ENCODE results near the gene MCAT. TPM values are rescaled to one million over a fixed set of nuclear protein-coding genes. Genes with fewer than 3 reads are reported as not detected.

MCAT gene
- total RNA-seq, 2 experiments from 2014 or later: 14.8 to 15.0 TPM

- ATAC-seq (no peak), DNase-seq (no peak)
- H3K4me1 Mint-ChIP-seq (ENCODE audit: low read depth): peaks cover 4% of the 10 kb centered on the region
- no peak overlapping the region for H3K27ac Mint-ChIP-seq
- no peak for TF ChIP-seq CTCF (IDR thresholded peaks at IDR 0.05)
- intact Hi-C loops (cut with micrococcal nuclease): no loop called here
- no peaks in the 10 kb centered on the region for H3K27me3 Mint-ChIP-seq
- peaks cover 10% of the 10 kb centered on the region for H3K9me3 Mint-ChIP-seq
- no peak overlapping the region for H3K4me3 Mint-ChIP-seq
- H3K36me3 Mint-ChIP-seq (ENCODE audit: low read depth): no peaks in the 10 kb centered on the region
- ChIA-PET POLR2A (interaction anchor here (0.7 kb wide), 1 partner anchor 18 kb away, joined by 3 read pairs; no protein-coding TSS in a partner anchor), CTCF (no interaction called here)
Measured at GRCh38 chr22:43094551-43094950, 48.6 kb downstream of the MCAT start.

DNA sequence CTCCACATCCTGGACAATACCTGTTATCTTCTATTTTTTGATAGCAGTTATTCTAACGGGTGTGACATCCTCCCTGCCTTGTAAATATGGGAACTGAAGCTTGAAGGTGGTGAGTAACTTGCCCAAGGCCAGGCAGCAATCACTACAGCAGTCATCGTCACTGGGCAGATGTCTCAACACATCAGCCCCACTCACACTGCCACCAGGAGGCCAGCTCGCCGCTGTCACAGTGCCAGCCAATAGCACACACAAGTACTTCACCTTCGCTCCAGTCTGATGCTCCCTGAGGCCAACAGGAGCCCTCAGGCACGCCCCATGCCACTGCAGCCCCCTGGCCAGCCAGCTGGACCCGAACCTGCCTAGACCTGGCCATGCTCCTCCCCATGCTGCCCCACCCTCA, 49.1 kb downstream of the MCAT start:
- no peak overlapping the region for H3K4me3 Mint-ChIP-seq
- POLR2A ChIA-PET: no interaction called here
- no peak for DNase-seq
- H3K4me1 Mint-ChIP-seq (ENCODE audit: low read depth): peaks cover 6% of the 10 kb centered on the region
- no peak for TF ChIP-seq CTCF (IDR thresholded peaks at IDR 0.05)
- no peaks in the 10 kb centered on the region for H3K36me3 Mint-ChIP-seq (ENCODE audit: low read depth)
- no peak overlapping the region for H3K27ac Mint-ChIP-seq
- CTCF ChIA-PET: no interaction called here
- no peaks in the 10 kb centered on the region for H3K27me3 Mint-ChIP-seq
- H3K9me3 Mint-ChIP-seq: peaks cover 10% of the 10 kb centered on the region
- ATAC-seq: no peak
- intact Hi-C loops (cut with micrococcal nuclease): no loop called here

DNA sequence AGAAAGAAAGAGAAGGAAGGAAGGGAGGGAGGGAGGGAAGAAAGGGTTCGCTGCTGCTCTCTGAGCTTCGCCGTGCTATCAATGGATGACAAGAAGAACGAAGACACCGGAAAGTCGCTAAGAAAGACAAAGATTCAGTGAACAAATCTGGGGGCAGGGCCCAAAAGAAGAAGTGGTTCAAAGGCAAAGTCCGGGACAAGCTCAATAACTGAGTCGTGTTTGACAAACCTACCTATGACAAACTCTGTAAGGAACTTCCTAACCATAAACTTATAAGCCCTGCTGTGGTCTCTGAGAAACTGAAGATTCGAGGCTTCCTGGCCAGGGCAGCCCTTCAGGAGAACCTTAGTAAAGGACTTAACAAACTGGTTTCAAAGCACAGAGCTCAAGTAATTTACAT, 51.1 kb downstream of the MCAT start:
- DNase-seq (no peak), ATAC-seq (no peak)
- no peaks in the 10 kb centered on the region for H3K36me3 Mint-ChIP-seq (ENCODE audit: low read depth)
- intact Hi-C loops (cut with micrococcal nuclease): no loop called here
- H3K27me3 Mint-ChIP-seq: no peaks in the 10 kb centered on the region
- peaks cover 10% of the 10 kb centered on the region for H3K9me3 Mint-ChIP-seq
- POLR2A ChIA-PET: no interaction called here
- H3K4me3 Mint-ChIP-seq: no peak overlapping the region
- no peak for TF ChIP-seq CTCF (IDR thresholded peaks at IDR 0.05)
- no peak overlapping the region for H3K27ac Mint-ChIP-seq
- peaks cover 13% of the 10 kb centered on the region for H3K4me1 Mint-ChIP-seq (ENCODE audit: low read depth)
- CTCF ChIA-PET: interaction anchor here (1.3 to 1.5 kb wide), 3 partner anchors 13 to 21 kb away, joined by 4 to 5 read pairs (median 5); no protein-coding TSS in a partner anchor

DNA sequence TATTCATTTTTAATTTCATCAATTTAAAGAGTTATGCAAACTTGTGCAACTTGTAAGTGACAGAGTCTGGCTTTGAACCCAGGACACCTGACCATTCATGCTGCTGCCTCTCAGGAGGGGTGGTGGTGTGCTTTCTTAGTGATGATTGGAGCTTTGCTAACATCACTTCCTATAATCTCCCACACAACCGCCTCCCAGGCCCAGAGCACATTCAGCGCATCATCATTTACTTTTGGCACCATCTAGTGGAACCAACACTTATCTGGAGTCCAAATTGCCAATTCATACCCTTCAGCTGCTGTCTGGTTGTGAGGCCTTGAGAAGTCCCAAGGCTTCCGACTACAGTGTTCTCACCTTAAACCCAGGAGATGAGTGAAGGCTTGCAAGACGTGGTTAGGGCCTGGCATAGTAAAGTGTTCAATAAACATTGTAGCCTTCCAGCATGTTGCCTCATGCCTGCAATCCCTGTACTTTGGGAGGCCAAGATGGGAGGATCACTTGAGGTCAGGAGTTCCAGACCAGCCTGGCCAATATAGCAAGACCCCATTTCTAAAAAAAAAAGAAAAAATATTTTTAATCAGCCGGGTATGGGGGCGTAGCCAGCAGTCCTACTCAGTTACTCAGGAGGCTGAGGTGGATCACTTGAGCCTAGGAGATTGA, 52.9 kb downstream of the MCAT start:
- Mint-ChIP-seq H3K4me1 (ENCODE audit: low read depth) (peaks cover 28% of the 10 kb centered on the region), H3K27ac (no peak overlapping the region), H3K9me3 (no peaks in the 10 kb centered on the region), H3K27me3 (no peaks in the 10 kb centered on the region), H3K36me3 (ENCODE audit: low read depth) (peaks cover 3% of the 10 kb centered on the region), H3K4me3 (peak overlapping the region; percentile 94)
- peak; percentile 21 for ATAC-seq
- POLR2A ChIA-PET: interaction anchor here (0.7 to 1.4 kb wide), 2 partner anchors 8 to 269 kb away, joined by 3 to 4 read pairs; no protein-coding TSS in a partner anchor
- peak; percentile 46 for TF ChIP-seq CTCF (IDR thresholded peaks at IDR 0.05)
- intact Hi-C loops (cut with micrococcal nuclease): no loop called here
- DNase-seq: peak; percentile 78
- CTCF ChIA-PET: interaction anchor here (0.6 to 1.4 kb wide), 6 partner anchors 9 to 467 kb away, joined by 3 to 5 read pairs (median 4); no protein-coding TSS in a partner anchor

- ChIA-PET CTCF (no interaction called here), POLR2A (interaction anchor here (1.4 kb wide), 1 partner anchor 10 kb away, joined by 4 read pairs; no protein-coding TSS in a partner anchor)
- Mint-ChIP-seq H3K4me3 (peak within 1 kb of the TSS; percentile 94), H3K27me3 (no peaks in the 10 kb centered on the region), H3K36me3 (ENCODE audit: low read depth) (peaks cover 3% of the 10 kb centered on the region), H3K4me1 (ENCODE audit: low read depth) (peaks cover 28% of the 10 kb centered on the region), H3K9me3 (no peaks in the 10 kb centered on the region), H3K27ac (peak within 1 kb of the TSS; percentile 91)
- intact Hi-C loops (cut with micrococcal nuclease): no loop called here
- ATAC-seq (peak; percentile 94), DNase-seq (peak; percentile 95)
- no peak for TF ChIP-seq CTCF (IDR thresholded peaks at IDR 0.05)
Measured at GRCh38 chr22:43088984-43089717, 54.0 kb downstream of the MCAT start, which contains the start of gene TTLL1. TTLL1 (minus strand) TSS chr22:43089391; CDS start chr22:43075586, 13,805 bp downstream.

Data from activated CD8-positive, alpha-beta T cell treated with anti-CD3 and anti-CD28 coated beads for 36 hours (primary cell).